Limb (tissue), 2 donors: ENCODE measurements around the gene ARID2.

Experiments used
- DNase-seq, 2 donors: peaks; one replicate each; pipeline ENCODE4 v3.0.0-alpha.2; 2016; ENCODE audit errors: extremely low spot score in 2 of 2

The ARID2 gene

DNA sequence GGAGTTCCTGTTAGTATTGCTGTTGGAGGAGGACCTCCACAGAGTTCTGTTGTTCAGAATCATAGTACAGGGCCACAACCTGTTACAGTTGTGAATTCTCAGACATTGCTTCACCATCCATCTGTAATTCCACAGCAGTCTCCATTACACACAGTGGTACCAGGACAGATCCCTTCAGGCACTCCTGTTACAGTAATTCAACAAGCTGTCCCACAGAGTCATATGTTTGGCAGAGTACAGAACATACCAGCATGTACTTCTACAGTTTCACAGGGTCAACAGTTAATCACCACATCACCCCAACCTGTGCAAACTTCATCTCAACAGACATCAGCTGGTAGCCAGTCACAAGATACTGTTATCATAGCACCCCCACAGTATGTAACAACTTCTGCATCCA is 120.8 kb downstream of the ARID2 start:
- no peak for DNase-seq

GRCh38 chr12:45852508-45852907 is 123.0 kb downstream of the ARID2 start:
- DNase-seq = no peak

- no peak for DNase-seq
These were observed 124.0 kb downstream of the ARID2 start for GRCh38 chr12:45853550-45853949.

DNA sequence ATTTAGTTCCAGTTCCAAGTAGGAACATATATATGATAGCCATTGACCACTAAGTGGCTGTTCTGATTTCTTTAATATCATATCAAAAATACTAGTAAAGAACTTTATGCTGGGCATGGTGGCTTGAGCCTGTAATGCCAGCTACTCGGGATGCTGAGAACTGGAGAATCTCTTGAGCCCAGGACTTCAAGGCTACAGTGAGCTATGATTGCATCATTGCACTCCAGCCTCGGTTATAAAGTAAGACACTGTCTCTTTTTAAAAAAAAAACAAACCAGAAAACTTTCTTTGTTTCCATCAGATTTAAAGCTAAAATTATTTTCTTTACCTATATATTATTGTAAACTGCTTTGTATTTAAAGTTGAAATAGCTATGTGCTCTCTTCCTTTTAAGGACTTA is 133.8 kb downstream of the ARID2 start:
- DNase-seq = no peak

GRCh38 chr12:45866299-45866698 is 136.8 kb downstream of the ARID2 start:
- DNase-seq = no peak

- DNase-seq = no peak
These were observed 142.9 kb downstream of the ARID2 start for GRCh38 chr12:45872446-45872845.

DNA sequence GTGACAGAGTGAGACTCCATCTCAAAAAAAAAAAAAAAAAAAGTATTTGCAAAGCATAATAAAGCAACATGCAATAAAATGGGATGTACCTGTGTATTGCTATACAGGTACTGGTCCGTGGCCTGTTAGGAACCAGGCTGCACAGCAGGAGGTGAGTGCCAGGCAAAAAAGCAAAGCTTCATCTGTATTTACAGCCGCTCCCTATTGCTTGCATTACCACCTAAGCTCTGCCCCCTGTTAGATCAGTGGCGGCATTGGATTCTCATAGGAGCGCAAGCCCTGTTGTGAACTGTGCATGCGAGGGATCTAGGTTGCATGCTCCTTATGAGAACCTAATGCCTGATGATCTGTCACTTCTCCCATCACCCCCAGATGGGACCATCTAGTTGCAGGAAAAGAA is 147.6 kb downstream of the ARID2 start:
- no peak for DNase-seq

DNA sequence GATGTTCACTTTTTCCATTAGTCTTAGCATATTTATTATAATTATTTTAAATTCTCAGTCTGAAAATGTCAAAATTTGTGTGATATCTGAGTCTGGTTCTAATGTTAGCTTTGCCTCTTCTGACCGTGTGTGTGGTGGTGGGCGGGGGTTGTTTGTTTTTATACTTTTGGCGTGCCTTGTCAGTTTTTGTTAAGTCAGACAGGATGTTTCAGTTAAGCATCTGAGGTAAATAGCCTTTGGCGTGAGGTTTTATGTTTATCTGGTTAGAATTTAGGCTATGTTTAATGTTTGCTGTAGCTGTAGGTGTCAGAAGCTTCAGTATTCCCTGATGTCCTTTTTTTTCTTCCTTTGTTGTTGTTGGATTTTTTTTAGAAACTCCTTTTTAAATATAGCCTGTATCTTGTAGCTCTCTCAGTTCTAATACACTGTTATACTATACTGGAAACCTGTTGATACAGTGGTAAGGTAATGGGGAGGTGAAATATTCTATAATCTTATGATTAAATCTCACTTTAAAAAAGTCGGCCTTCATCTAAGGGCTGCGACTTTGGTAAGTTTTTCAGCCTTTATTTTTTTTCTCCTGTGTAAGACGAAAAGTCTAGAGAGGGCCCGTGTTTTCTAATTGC is 149.2 kb downstream of the ARID2 start:
- DNase-seq = no peak

- DNase-seq = no peak
These were observed 149.9 kb downstream of the ARID2 start for GRCh38 chr12:45879363-45879895.

DNA sequence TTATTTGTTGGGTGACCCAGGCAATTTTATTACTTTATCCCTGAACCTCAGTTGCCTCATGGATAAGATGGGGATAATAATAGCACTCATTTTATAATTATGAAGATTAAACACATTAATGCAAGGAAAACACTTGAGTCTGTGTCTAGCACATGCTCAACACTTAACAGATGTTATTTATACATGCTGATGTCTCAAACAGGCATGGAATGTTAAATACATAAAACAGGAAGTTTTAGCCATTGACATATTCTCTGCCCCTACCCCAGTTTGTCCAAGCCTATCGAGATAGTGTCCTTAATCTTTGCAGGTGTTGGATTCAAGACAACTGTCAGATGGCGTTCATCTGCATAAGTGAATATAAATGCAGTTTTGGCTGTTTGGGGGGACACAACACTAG is 151.0 kb downstream of the ARID2 start:
- no peak for DNase-seq

- no peak for DNase-seq
These were observed 153.7 kb downstream of the ARID2 start for GRCh38 chr12:45883187-45883586.

DNA sequence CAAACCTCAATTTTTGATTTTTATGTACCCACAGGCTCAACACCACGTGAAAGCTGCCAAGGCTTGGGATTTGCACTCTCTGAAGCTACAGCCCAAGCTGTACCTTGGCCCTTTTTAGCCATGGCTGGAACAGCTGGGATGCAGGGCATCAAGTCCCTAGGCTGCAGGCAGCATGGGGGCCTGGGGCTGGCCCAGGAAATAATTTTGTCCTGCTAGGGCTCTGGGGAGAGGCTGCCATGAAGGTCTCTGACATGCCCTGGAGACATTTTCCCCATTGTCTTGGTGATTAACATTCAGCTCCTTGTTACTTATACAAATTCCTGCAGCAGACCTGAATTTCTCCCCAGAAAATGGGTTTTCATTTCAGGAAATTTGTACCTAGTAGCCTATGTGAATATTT is 157.2 kb downstream of the ARID2 start:
- no peak for DNase-seq

DNA sequence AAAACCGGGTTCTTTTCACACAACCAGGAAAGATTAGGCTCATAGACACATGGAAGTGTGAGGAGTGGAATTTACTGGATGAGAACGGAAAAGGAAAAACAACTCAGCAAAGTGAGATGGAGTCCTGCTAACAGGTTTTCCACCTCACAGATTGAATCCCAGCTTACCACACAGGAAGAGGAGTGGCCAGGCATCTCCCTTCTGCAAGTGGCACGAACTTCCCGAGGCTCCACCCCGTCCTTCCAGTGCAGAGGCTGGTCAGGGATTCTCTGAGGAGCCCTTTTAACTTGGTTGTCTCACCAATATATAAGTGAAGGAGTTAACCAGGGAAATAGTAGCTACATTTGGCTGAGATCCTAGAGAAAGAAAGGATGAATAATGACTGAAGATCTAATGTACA is 158.0 kb downstream of the ARID2 start:
- no peak for DNase-seq

GRCh38 chr12:45890276-45890675 is 160.8 kb downstream of the ARID2 start:
- DNase-seq = no peak

GRCh38 chr12:45893240-45893639 is 163.7 kb downstream of the ARID2 start:
- no peak for DNase-seq

GRCh38 chr12:45895961-45896360 is 166.5 kb downstream of the ARID2 start:
- no peak for DNase-seq

- no peak for DNase-seq
These were observed 168.6 kb downstream of the ARID2 start for GRCh38 chr12:45898094-45898493.

GRCh38 chr12:45907955-45908354 is 178.4 kb downstream of the ARID2 start:
- no peak for DNase-seq

GRCh38 chr12:45909041-45909713 is 179.7 kb downstream of the ARID2 start:
- DNase-seq = no peak

DNA sequence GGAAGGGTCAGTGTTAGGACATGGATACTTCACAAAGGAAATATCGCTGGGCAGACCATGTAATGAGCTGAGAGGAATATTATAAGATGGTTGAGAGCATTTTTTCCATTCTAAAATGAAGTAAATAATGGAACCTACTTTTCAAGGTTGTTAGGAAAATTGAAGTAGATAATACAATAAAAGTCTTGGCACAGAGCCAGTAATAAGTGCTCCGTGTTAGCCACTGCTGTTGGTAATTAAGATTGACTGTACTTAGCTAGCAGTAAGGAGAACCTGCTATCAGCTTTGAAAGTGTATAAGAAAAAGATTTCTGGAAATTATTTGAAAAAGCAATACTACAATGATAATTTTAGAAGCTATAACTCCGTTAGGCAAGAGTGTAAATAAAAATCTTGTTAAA is 183.3 kb downstream of the ARID2 start:
- no peak for DNase-seq

GRCh38 chr12:45913631-45914030 is 184.1 kb downstream of the ARID2 start:
- no peak for DNase-seq

- DNase-seq = no peak
These were observed 184.6 kb downstream of the ARID2 start for GRCh38 chr12:45914090-45914489.

DNA sequence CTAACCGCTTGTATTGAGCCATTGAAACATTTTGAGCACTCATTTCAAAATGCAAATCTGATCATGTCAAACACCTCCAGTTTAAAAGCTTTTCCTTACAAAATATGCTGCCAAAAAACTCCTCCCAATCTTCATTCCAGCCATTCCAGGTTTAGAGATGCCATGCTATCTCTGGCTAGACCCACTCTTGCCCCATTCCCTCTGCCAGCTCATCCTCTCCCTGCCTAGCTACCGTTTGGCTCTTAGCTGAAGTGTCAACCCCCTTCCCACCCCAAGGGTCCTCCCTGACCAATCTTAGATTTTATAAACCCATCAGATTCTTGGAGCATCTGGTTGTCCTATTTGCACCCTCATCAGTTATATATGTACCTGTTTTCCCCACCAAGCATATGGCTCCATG is 185.9 kb downstream of the ARID2 start:
- DNase-seq = no peak
